GM13976 (cell line): ENCODE data around the gene AKAP1.

Experiments used
- DNase-seq: peaks from one replicate; pipeline ENCODE4 v3.0.0; 2012; ENCODE audit warnings: low spot score
- in situ Hi-C: fragments of 300-500 bp; cut with MboI; formaldehyde crosslinking; loops from one replicate; pipeline ENCODE4 v1.12.0; 2022; ENCODE audit warnings: low sequenced_read_pairs, mixed read lengths, inconsistent platforms; ENCODE audit not compliant: unreplicated experiment
- TF ChIP-seq, protein P1 (sequence below): IDR thresholded peaks from 2 replicates; pipeline ENCODE4 v1.5.1; 2012; ENCODE audit warnings: borderline replicate concordance, mild to moderate bottlenecking; ENCODE audit not compliant: insufficient read depth; ENCODE audit errors: extremely low read depth, missing control alignments, control extremely low read depth

AKAP1 gene

DNA sequence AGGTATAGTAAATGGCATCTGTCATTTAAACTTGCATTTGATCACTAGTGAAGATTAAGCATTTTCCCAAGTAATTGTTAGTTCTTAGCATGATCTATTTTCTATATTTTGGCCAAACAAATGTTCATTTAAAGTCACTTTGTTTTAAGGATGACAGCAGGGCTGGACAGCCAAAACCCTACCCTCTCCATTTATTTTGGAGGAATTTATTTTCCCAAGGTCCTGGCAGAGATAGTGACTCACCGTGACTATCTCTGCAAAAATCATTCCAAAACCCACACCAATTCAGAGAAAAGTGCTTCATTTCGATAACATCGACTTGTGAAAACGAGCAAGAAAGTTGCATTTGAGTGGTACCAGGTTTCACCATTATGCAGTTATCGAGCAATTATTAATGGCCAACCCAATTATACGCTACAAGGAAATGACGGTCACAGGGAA is 665 bp upstream of the AKAP1 start:
- DNase-seq, result no peak
- TF ChIP-seq, protein P1, sequence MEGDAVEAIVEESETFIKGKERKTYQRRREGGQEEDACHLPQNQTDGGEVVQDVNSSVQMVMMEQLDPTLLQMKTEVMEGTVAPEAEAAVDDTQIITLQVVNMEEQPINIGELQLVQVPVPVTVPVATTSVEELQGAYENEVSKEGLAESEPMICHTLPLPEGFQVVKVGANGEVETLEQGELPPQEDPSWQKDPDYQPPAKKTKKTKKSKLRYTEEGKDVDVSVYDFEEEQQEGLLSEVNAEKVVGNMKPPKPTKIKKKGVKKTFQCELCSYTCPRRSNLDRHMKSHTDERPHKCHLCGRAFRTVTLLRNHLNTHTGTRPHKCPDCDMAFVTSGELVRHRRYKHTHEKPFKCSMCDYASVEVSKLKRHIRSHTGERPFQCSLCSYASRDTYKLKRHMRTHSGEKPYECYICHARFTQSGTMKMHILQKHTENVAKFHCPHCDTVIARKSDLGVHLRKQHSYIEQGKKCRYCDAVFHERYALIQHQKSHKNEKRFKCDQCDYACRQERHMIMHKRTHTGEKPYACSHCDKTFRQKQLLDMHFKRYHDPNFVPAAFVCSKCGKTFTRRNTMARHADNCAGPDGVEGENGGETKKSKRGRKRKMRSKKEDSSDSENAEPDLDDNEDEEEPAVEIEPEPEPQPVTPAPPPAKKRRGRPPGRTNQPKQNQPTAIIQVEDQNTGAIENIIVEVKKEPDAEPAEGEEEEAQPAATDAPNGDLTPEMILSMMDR, result no peak
- in situ Hi-C loops, result no loop called here

DNA sequence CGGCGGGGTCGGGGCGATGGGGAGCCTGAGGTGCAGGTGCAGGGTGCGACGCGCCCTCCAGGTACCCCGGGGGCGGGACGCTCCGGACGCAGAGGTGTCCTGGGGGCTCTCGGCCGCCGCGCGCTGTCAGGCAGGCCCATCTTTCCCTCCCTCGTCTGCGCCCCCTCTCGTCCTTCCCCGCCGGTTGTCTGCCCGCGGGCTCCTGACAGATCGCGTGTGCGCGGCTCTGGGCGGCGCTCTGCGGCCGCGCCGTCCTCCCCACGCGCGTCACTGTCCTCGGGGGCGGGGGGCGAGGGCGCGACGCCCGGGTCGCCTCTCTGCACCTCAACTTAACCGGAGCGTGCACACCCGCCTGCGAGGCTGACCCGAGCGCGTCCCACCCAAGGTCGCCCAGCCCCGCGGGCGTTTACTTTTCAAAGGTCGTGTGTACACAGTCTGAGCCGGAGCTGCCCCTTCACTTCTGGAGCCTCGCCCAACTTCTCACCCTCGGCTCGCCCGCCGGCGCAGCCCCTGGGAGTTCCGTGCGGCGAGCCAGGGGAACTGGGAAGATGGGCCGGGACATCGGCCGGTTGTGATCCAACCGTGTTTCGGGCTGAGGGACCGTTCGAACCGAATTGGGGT is 512 bp downstream of the AKAP1 start:
- DNase-seq, result peak; percentile 80
- TF ChIP-seq, protein P1, result peak; percentile 32
- in situ Hi-C loops, result no loop called here

DNA sequence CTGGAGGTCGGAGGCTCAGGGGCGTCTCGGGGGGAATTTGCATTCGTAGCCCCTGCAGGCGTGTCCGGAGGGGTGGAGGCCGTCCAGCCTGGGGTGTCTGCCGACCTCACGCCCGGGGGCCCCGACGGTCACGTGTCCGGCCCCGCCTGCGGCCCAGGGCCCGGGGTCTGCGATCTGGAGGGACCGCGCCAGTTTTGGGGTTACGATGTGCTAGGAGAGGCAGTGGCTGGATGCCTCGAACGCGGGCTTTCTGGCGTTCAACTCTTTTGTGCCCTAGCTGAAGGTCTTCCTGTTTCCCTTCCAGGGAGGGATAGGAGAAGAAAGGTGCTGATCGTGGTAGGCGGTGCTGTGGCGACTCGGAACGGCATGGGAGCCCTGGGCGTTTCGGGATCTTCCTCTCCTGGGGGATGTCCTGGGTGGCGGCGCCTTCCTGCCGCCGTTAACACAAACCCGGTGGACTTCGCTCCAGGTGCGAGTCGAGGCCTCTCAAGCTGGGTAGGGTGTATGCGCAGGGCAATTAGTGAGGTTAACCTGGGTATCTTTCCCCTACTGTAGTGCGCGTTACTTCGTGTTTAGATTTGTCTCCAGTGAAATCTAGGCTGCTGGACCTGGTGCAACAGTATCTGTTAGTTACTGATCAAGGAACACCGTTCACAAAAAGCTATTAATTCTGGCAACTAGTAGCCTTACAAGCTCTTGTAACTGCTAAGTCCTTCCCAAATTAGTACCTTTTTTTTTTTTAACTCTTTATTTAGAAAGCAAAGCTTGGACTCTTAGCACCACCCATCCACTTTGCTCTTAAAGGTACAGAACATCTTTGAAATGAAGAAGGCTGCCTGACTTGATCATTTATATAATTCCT is 1.3 kb downstream of the AKAP1 start:
- peak; percentile 38 for DNase-seq
- in situ Hi-C loops, result no loop called here
- TF ChIP-seq, protein P1, result no peak

DNA sequence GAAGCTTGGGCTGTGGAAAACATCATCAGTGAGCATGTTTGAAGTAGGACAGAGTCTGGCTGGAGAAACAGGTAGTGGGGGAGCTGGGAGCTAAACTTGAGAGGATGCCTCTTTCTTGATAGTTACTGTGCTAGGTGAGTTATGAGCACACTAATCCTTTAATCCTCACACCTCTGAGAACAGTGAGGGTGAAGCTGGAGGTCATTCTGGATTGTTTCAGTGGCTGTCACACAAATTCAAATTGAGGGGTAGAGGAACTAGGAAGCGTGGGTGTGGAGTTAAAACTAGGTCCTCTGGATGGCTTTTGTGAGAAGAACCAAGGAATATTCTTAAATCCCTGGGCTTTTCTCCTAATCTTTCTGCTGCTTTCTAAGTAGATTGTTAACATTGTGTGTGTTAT is 3.3 kb downstream of the AKAP1 start:
- DNase-seq, result no peak
- in situ Hi-C loops, result no loop called here
- TF ChIP-seq, protein P1, result no peak

DNA sequence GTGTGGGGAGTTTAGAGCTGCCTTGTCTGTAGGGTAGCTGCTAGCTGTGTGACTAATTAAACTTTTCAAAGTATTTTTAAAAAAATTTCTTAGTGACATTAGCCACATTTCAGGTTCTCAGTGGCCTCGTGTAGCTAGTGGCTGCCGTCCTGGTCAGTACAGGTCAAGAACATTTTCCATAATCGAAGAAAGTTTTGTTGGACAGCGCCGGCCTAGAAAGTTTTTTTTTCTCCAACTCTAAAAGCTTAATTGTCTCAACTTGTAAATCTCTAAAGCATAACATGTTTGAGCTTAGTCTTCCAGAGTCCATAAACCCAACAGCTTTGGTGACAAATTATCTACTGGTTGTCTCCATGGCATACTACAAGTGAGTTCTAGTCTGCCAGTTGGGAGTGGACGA is 4.3 kb downstream of the AKAP1 start:
- TF ChIP-seq, protein P1, result no peak

DNA sequence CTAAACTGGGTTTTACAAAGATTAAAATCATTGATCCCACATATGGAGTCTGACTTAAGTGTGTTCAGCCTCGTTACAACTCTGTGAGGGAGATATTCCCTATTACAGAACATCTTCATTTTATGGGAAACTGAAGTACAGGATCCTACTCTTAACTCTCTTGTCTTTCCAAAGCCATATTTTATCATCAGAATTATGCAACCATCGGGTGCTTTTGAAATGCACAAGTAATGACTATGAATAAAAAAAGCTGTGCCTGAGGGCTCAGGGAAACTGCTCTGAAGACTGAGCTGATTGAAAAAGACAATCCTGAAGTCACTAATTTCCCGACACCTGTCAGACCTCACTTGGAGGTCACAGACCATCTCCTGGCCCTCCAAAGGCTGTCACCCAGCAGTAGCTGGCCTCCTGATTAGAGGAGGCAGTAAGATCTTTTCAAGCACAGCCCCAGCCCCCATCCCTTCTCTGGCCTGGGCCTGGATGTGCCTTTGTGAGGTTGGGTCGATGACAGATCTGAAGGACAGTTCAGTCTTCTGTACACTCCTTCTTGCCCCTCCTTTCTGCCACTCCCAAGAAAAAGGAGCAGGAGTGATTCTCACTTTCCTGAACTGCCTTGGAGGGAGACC is 5.6 kb downstream of the AKAP1 start:
- no peak for DNase-seq
- in situ Hi-C loops, result no loop called here
- TF ChIP-seq, protein P1, result no peak

More for the DNA sequence above, 4.3 kb downstream of the AKAP1 start:
- DNase-seq, result no peak
- in situ Hi-C loops, result no loop called here
